H9 (cell line): ENCODE data around the gene QDPR. TPM values are rescaled to one million over a fixed set of nuclear protein-coding genes. Genes with fewer than 3 reads are reported as not detected.

Source experiments
- DNase-seq: peaks from one replicate; pipeline ENCODE4 v3.0.0-alpha.2; 2017
- H2AFZ ChIP-seq: one replicate; pipeline ENCODE4 v1.6.1; 2013; ENCODE audit warnings: mild to moderate bottlenecking, low read length, control low read depth, moderate library complexity
- H2AK5ac ChIP-seq: 2 replicates; pipeline ENCODE4 v1.6.1; 2013; ENCODE audit warnings: low read length, control low read depth, mixed read lengths; ENCODE audit not compliant: insufficient read length
- H2BK120ac ChIP-seq: one replicate; pipeline ENCODE4 v1.6.1; 2013; ENCODE audit warnings: low read depth, mild to moderate bottlenecking, low read length, control low read depth, inconsistent platforms; ENCODE audit not compliant: poor library complexity, severe bottlenecking
- H2BK12ac ChIP-seq: 2 replicates; pipeline ENCODE4 v1.6.1; 2013; ENCODE audit warnings: low read length, control low read depth, mixed read lengths, low read depth; ENCODE audit not compliant: insufficient read length
- H2BK15ac ChIP-seq: 2 replicates; pipeline ENCODE4 v1.6.1; 2013; ENCODE audit warnings: low read depth, low read length, control low read depth
- H2BK20ac ChIP-seq: one replicate; pipeline ENCODE4 v1.6.1; 2013; ENCODE audit warnings: low read depth, mild to moderate bottlenecking, low read length, control low read depth, inconsistent platforms; ENCODE audit not compliant: poor library complexity, severe bottlenecking
- H2BK5ac ChIP-seq: 2 replicates; pipeline ENCODE4 v1.6.1; 2013; ENCODE audit warnings: low read length, control low read depth, mixed read lengths; ENCODE audit not compliant: insufficient read length
- H3K14ac ChIP-seq: 2 replicates; pipeline ENCODE4 v1.6.1; 2013; ENCODE audit warnings: low read length, control low read depth; ENCODE audit not compliant: insufficient read depth
- H3K18ac ChIP-seq: 2 replicates; pipeline ENCODE4 v1.6.1; 2013; ENCODE audit warnings: low read depth, mild to moderate bottlenecking, mixed read lengths, low read length, control low read depth; ENCODE audit not compliant: insufficient read length
- H3K23ac ChIP-seq: 2 replicates; pipeline ENCODE4 v1.6.1; 2013; ENCODE audit warnings: low read length, control low read depth, mixed read lengths, low read depth; ENCODE audit not compliant: insufficient read length
- H3K23me2 ChIP-seq: 2 replicates; pipeline ENCODE4 v1.6.1; 2013; ENCODE audit warnings: low read depth, mild to moderate bottlenecking, mixed read lengths, low read length, control low read depth; ENCODE audit not compliant: insufficient read length, poor library complexity, severe bottlenecking
- H3K27ac ChIP-seq: 2 replicates; pipeline ENCODE4 v1.5.1; 2013; ENCODE audit warnings: low read length, control low read depth, mixed read lengths, low read depth; ENCODE audit not compliant: insufficient read length
- H3K27me3 ChIP-seq: 2 replicates; pipeline ENCODE4 v1.6.1; 2013; ENCODE audit warnings: low read length, control low read depth, inconsistent platforms; ENCODE audit not compliant: insufficient read depth
- H3K4ac ChIP-seq: 2 replicates; pipeline ENCODE4 v1.6.1; 2013; ENCODE audit warnings: low read depth, mild to moderate bottlenecking, control low read depth, inconsistent platforms, low read length, moderate library complexity
- H3K4me1 ChIP-seq: 2 replicates; pipeline ENCODE4 v1.6.1; 2013; ENCODE audit warnings: low read length, control low read depth, inconsistent platforms; ENCODE audit not compliant: insufficient read depth
- H3K4me2 ChIP-seq: 2 replicates; pipeline ENCODE4 v1.6.1; 2013; ENCODE audit warnings: low read length, control low read depth, mixed read lengths; ENCODE audit not compliant: insufficient read length, insufficient read depth
- H3K56ac ChIP-seq: 2 replicates; pipeline ENCODE4 v1.6.1; 2013; ENCODE audit warnings: low read depth, mild to moderate bottlenecking, mixed read lengths, low read length, control low read depth; ENCODE audit not compliant: insufficient read length
- H3K79me1 ChIP-seq: 2 replicates; pipeline ENCODE4 v1.6.1; 2013; ENCODE audit warnings: low read depth, mild to moderate bottlenecking, moderate library complexity, low read length, control low read depth, inconsistent platforms; ENCODE audit not compliant: insufficient read depth, poor library complexity, severe bottlenecking
- H3K79me2 ChIP-seq: 2 replicates; pipeline ENCODE4 v1.6.1; 2013; ENCODE audit warnings: low read length, control low read depth, inconsistent platforms; ENCODE audit not compliant: insufficient read depth
- H3K9ac ChIP-seq: 2 replicates; pipeline ENCODE4 v1.6.1; 2013; ENCODE audit warnings: low read length, control low read depth, mixed read lengths; ENCODE audit not compliant: insufficient read length; ENCODE audit errors: extremely low read depth
- H3K9me3 ChIP-seq: one replicate; pipeline ENCODE4 v1.6.1; 2013; ENCODE audit warnings: low read depth, low read length, inconsistent platforms; ENCODE audit not compliant: control insufficient read depth
- H3T11ph ChIP-seq: one replicate; pipeline ENCODE4 v1.6.1; 2013; ENCODE audit warnings: mild to moderate bottlenecking, low read length, control low read depth, inconsistent platforms
- H4K20me1 ChIP-seq: one replicate; pipeline ENCODE4 v1.6.1; 2013; ENCODE audit not compliant: control insufficient read depth, insufficient read length, insufficient read depth
- H4K5ac ChIP-seq: 2 replicates; pipeline ENCODE4 v1.6.1; 2013; ENCODE audit warnings: low read depth, mild to moderate bottlenecking, mixed read lengths, low read length, control low read depth; ENCODE audit not compliant: insufficient read length
- H4K8ac ChIP-seq: replicated peaks from 2 replicates; pipeline ENCODE4 v1.6.1; 2013; ENCODE audit warnings: low read length, control low read depth, mixed read lengths, low read depth; ENCODE audit not compliant: insufficient read length
- H4K91ac ChIP-seq: 2 replicates; pipeline ENCODE4 v1.6.1; 2013; ENCODE audit warnings: low read depth, mild to moderate bottlenecking, moderate library complexity, mixed read lengths, low read length, control low read depth; ENCODE audit not compliant: insufficient read length
- H3K27ac Mint-ChIP-seq, 3 experiments: 2 replicates in 2 of 3; 3 replicates in 1 of 3; pipeline ENCODE4 v1.8.0; 2020 to 2021; ENCODE audit warnings: mixed read lengths in 3 of 3, mild to moderate bottlenecking in 1 of 3, moderate library complexity in 1 of 3
- H3K27me3 Mint-ChIP-seq: 2 replicates; pipeline ENCODE4 v1.8.0; 2021; ENCODE audit warnings: low read depth, mild to moderate bottlenecking, moderate library complexity, mixed read lengths
- H3K36me3 Mint-ChIP-seq, 3 experiments: 2 replicates in 2 of 3; 3 replicates in 1 of 3; pipeline ENCODE4 v1.8.0; 2020 to 2021; ENCODE audit warnings: low read depth in 3 of 3, mixed read lengths in 3 of 3; ENCODE audit not compliant: insufficient read depth in 1 of 3
- H3K4me1 Mint-ChIP-seq, 2 experiments: 2 replicates each; pipeline ENCODE4 v1.8.0; 2020; ENCODE audit warnings: mixed read lengths in 2 of 2
- H3K4me3 Mint-ChIP-seq, 2 experiments: 2 replicates in 1 of 2; 3 replicates in 1 of 2; pipeline ENCODE4 v1.8.0; 2020 to 2021; ENCODE audit warnings: mild to moderate bottlenecking in 2 of 2, mixed read lengths in 2 of 2, moderate library complexity in 1 of 2
- H3K9me3 Mint-ChIP-seq, 2 experiments: 2 replicates in 1 of 2; 3 replicates in 1 of 2; pipeline ENCODE4 v1.8.0; 2020; ENCODE audit warnings: mild to moderate bottlenecking in 2 of 2, mixed read lengths in 2 of 2, moderate library complexity in 1 of 2
- CTCF ChIP-seq: fragments of 200-600 bp; sonication (generic); conservative IDR thresholded peaks from 3 replicates; pipeline ENCODE4 v1.8.0; 2021; ENCODE audit warnings: antibody characterized with exemption, mild to moderate bottlenecking
- WGBS: extraction: QIAGEN DNeasy Blood & Tissue Kit; methylation state at CpG from one replicate; pipeline ENCODE4 v1.1.7; 2013; ENCODE audit warnings: missing lambda C conversion rate, low lambda C conversion rate, mixed read lengths; ENCODE audit not compliant: insufficient read length; ENCODE audit errors: extremely low coverage; 5-methylcytosine and 5-hydroxymethylcytosine counted together
- total RNA-seq: library from RNA; stranded (reverse); gene quantifications from 2 replicates; pipeline ENCODE4 v1.2.1, GENCODE V29; 2021

The QDPR gene
- total RNA-seq, 1 experiment from 2014 or later = 23.5 TPM

- Histone ChIP-seq H2BK120ac (no peak overlapping the region), H3K9me3 (no peaks in the 10 kb centered on the region), H3K27me3 (no peaks in the 10 kb centered on the region), H3K4me1 (no peaks in the 10 kb centered on the region), H3K23ac (no peak overlapping the region), H2AK5ac (no peak overlapping the region), H3K14ac (no peak overlapping the region), H3K56ac (no peak overlapping the region), H2AFZ (no peak overlapping the region), H4K91ac (no peak overlapping the region), H2BK12ac (no peak overlapping the region), H3K18ac (no peak overlapping the region), H3K79me1 (no peaks in the 10 kb centered on the region), H4K20me1 (no peaks in the 10 kb centered on the region), H3K27ac (no peak overlapping the region), H2BK20ac (no peak overlapping the region), H3K9ac (no peak overlapping the region), H3K4me2 (no peak overlapping the region), H3K79me2 (no peaks in the 10 kb centered on the region), H3K23me2 (no peaks in the 10 kb centered on the region), H2BK5ac (no peak overlapping the region), H3T11ph (no peak overlapping the region), H4K5ac (no peak overlapping the region), H4K8ac (no peak overlapping the region), H2BK15ac (no peak overlapping the region), H3K4ac (no peak overlapping the region)
- Mint-ChIP-seq H3K36me3 (no peaks in the 10 kb centered on the region; a peak in 2 of 7 replicates), H3K27me3 (peaks cover 2% of the 10 kb centered on the region), H3K4me1 (peaks cover 0 to 2% of the 10 kb centered on the region in 2 experiments; a peak in 1 of 4 replicates), H3K4me3 (no peak overlapping the region), H3K27ac (peak overlapping the region in 1 of 3 experiments; percentile 53; a peak in 1 of 7 replicates), H3K9me3 (peaks cover 3% of the 10 kb centered on the region in 2 experiments; a peak in 2 of 5 replicates)
- TF ChIP-seq CTCF = no peak
- no CpG with 5 or more reads among the region's 11 CpGs for WGBS
- no peak for DNase-seq
These were observed 74.5 kb downstream of the QDPR start for GRCh38 chr4:17437396-17437795.
